Prostate gland (tissue), 2 donors: Measurements from ENCODE around the gene TOM1L2.

Source experiments
- CTCF ChIP-seq, 4 experiments: fragments of 200-600 bp in 2 of 4; fragments of 450-650 bp in 2 of 4; sonication (generic) in 2 of 4; IDR thresholded peaks; 1 replicate in 3 of 4; 2 replicates in 1 of 4; pipeline ENCODE4 v1.5.1; 2016 to 2019; ENCODE audit warnings: antibody characterized with exemption in 4 of 4, mild to moderate bottlenecking in 2 of 4, moderate library complexity in 2 of 4
- POLR2AphosphoS5 ChIP-seq: sonication (generic); formaldehyde crosslinking; IDR thresholded peaks from one replicate; pipeline ENCODE4 v1.6.1; 2017; ENCODE audit warnings: antibody characterized with exemption

- no peak for TF ChIP-seq POLR2AphosphoS5
- TF ChIP-seq CTCF (IDR thresholded peaks at IDR 0.05) = no peak
These were observed 47.9 kb downstream of the TOM1L2 start for GRCh38 chr17:17924131-17924856.
